Aorta (tissue), 5 donors: ENCODE measurements around the gene DENND1A. TPM values are rescaled to one million over a fixed set of nuclear protein-coding genes. Genes with fewer than 3 reads are reported as not detected.

Experiments
- ATAC-seq: fragments of 200-7000 bp; cut with Tn5 transposase; one replicate; pipeline ENCODE4 v1.9.1; 2022; ENCODE audit warnings: moderate library complexity; ENCODE audit not compliant: low FRiP score
- DNase-seq, 2 donors: peaks; one replicate each; pipeline ENCODE4 v3.0.0-alpha.2; 2020
- H3K27ac ChIP-seq, 2 donors: one replicate each; pipeline ENCODE4 v1.5.1; 2013; ENCODE audit warnings: low read length in 2 of 2, mild to moderate bottlenecking in 2 of 2, moderate library complexity in 2 of 2, control low read depth in 1 of 2, inconsistent platforms in 1 of 2, low read depth in 1 of 2
- H3K27me3 ChIP-seq, 2 donors: one replicate each; pipeline ENCODE4 v1.6.1; 2013; ENCODE audit warnings: control low read depth in 1 of 2, low read length in 1 of 2, mild to moderate bottlenecking in 1 of 2, moderate library complexity in 1 of 2; ENCODE audit not compliant: insufficient read depth in 2 of 2, control insufficient read depth in 1 of 2
- H3K36me3 ChIP-seq, 2 donors: one replicate each; pipeline ENCODE4 v1.6.1; 2013; ENCODE audit warnings: control low read depth in 1 of 2, low read length in 1 of 2, mild to moderate bottlenecking in 1 of 2; ENCODE audit not compliant: insufficient read depth in 2 of 2, control insufficient read depth in 1 of 2
- H3K4me1 ChIP-seq, 2 donors: one replicate each; pipeline ENCODE4 v1.6.1; 2013; ENCODE audit warnings: low read length in 2 of 2, control low read depth in 1 of 2, mild to moderate bottlenecking in 1 of 2, moderate library complexity in 1 of 2; ENCODE audit not compliant: insufficient read depth in 2 of 2, control insufficient read depth in 1 of 2
- H3K4me3 ChIP-seq, 2 donors: one replicate each; pipeline ENCODE4 v1.5.1; 2013; ENCODE audit warnings: low read length in 2 of 2, control low read depth in 1 of 2, mild to moderate bottlenecking in 1 of 2
- H3K9me3 ChIP-seq: one replicate; pipeline ENCODE4 v1.6.1; 2013; ENCODE audit warnings: mild to moderate bottlenecking, low read length; ENCODE audit not compliant: control insufficient read depth
- WGBS, 2 donors: extraction: QIAGEN DNeasy Blood & Tissue Kit; methylation state at CpG; one replicate each; pipeline ENCODE4 v1.1.7; 2013; 5-methylcytosine and 5-hydroxymethylcytosine counted together
- intact Hi-C, 2 donors: fragments of 100-400 bp; cut with DNase I; formaldehyde crosslinking; loops; one replicate each; pipeline versions ENCODE4 v1.14.2 to v1.15.0; 2022
- polyA plus RNA-seq, 2 donors: library from polyadenylated mRNA; stranded (reverse); fragments of 200-250 nt; gene quantifications; one replicate each; pipeline ENCODE4 v1.2.3, GENCODE V29; 2013
- total RNA-seq, 2 donors: library from RNA; stranded (reverse); fragmentation: NEBNext Ultra II Directional; extraction: Animal tissue kit (Norgen Biotek cat#: 25700); gene quantifications; one replicate each; pipeline ENCODE4 v1.2.1, GENCODE V29; 2021
- donor health status: healthy with polysubstance abuse.
- donor health status: Bipolar disorder and iron deficiency.
- donor health status: DM: no; HTN: no; CAD: no.
- donor health status: DM: no; HTN: no; CAD: no.
- donor health status: DM: yes; HTN: yes; CAD: no.

DENND1A gene
- total and polyA plus RNA-seq, 4 donors: 6.9 to 31.4 (median 15.3) TPM

GRCh38 chr9:123391946-123392345 is 538.0 kb downstream of the DENND1A start:
- Histone ChIP-seq H3K27ac (no peak overlapping the region), H3K9me3 (peaks cover 2% of the 10 kb centered on the region), H3K27me3 (no peaks in the 10 kb centered on the region), H3K4me1 (no peaks in the 10 kb centered on the region), H3K36me3 (no peaks in the 10 kb centered on the region), H3K4me3 (no peak overlapping the region)
- intact Hi-C loops: no loop called here
- DNase-seq: no peak
- 83 to 87% methylated on average over 28 of the region's 28 CpGs for WGBS, 2 donors
- ATAC-seq: no peak

- no peak overlapping the region for H3K4me3 ChIP-seq
- intact Hi-C loops: no loop called here
Measured at GRCh38 chr9:123391233-123391632, 538.7 kb downstream of the DENND1A start.

GRCh38 chr9:123390337-123391135 is 539.4 kb downstream of the DENND1A start:
- 81 to 86% methylated on average over 23 of the region's 23 CpGs for WGBS, 2 donors
- H3K9me3 ChIP-seq: peaks cover 2% of the 10 kb centered on the region
- DNase-seq (no peak), ATAC-seq (no peak)
- no peaks in the 10 kb centered on the region for H3K27me3 ChIP-seq
- intact Hi-C loops: no loop called here
- H3K36me3 ChIP-seq: no peaks in the 10 kb centered on the region
- no peaks in the 10 kb centered on the region for H3K4me1 ChIP-seq
- no peak overlapping the region for H3K4me3 ChIP-seq
- H3K27ac ChIP-seq: no peak overlapping the region

More at GRCh38 chr9:123391233-123391632, 538.7 kb downstream of the DENND1A start:
- Histone ChIP-seq H3K9me3 (peaks cover 2% of the 10 kb centered on the region), H3K27me3 (no peaks in the 10 kb centered on the region), H3K36me3 (no peaks in the 10 kb centered on the region), H3K4me1 (no peaks in the 10 kb centered on the region), H3K27ac (no peak overlapping the region)
- 83 to 96% methylated on average over 5 of the region's 5 CpGs for WGBS, 2 donors
- DNase-seq (no peak), ATAC-seq (no peak)

GRCh38 chr9:123389698-123390097 is 540.2 kb downstream of the DENND1A start:
- no peak overlapping the region for H3K27ac ChIP-seq
- no peak for DNase-seq
- no peak for ATAC-seq
- WGBS, 2 donors: 76 to 80% methylated on average over 12 of the region's 12 CpGs
- no peaks in the 10 kb centered on the region for H3K27me3 ChIP-seq
- intact Hi-C loops: no loop called here
- H3K4me1 ChIP-seq: no peaks in the 10 kb centered on the region
- no peak overlapping the region for H3K4me3 ChIP-seq
- no peaks in the 10 kb centered on the region for H3K36me3 ChIP-seq
- peaks cover 2% of the 10 kb centered on the region for H3K9me3 ChIP-seq

- H3K27me3 ChIP-seq: no peaks in the 10 kb centered on the region
- 75 to 77% methylated on average over 10 of the region's 10 CpGs for WGBS, 2 donors
- ATAC-seq (no peak), DNase-seq (no peak)
- peaks cover 2% of the 10 kb centered on the region for H3K9me3 ChIP-seq
- no peak overlapping the region for H3K4me3 ChIP-seq
- no peaks in the 10 kb centered on the region for H3K36me3 ChIP-seq
- no peak overlapping the region for H3K27ac ChIP-seq
- H3K4me1 ChIP-seq: no peaks in the 10 kb centered on the region
- intact Hi-C loops: no loop called here
Measured at GRCh38 chr9:123389070-123389469, 540.9 kb downstream of the DENND1A start.

- H3K4me3 ChIP-seq: no peak overlapping the region
- H3K36me3 ChIP-seq: no peaks in the 10 kb centered on the region
- no peaks in the 10 kb centered on the region for H3K27me3 ChIP-seq
- no peaks in the 10 kb centered on the region for H3K4me1 ChIP-seq
- no peaks in the 10 kb centered on the region for H3K9me3 ChIP-seq
- 82% methylated on average over 14 of the region's 14 CpGs for WGBS, 2 donors
- intact Hi-C loops: no loop called here
- H3K27ac ChIP-seq: no peak overlapping the region
- no peak for ATAC-seq
- no peak for DNase-seq
Measured at GRCh38 chr9:123387686-123388085, 542.2 kb downstream of the DENND1A start.

- Histone ChIP-seq H3K9me3 (no peaks in the 10 kb centered on the region), H3K27me3 (no peaks in the 10 kb centered on the region), H3K4me1 (no peaks in the 10 kb centered on the region), H3K36me3 (no peaks in the 10 kb centered on the region), H3K4me3 (no peak overlapping the region), H3K27ac (no peak overlapping the region)
- WGBS, 2 donors: 88 to 92% methylated on average over 27 of the region's 27 CpGs
- intact Hi-C loops: no loop called here
- DNase-seq (no peak), ATAC-seq (no peak)
Measured at GRCh38 chr9:123383512-123384170, 546.3 kb downstream of the DENND1A start.

GRCh38 chr9:123382653-123383511 is 547.0 kb downstream of the DENND1A start:
- no peak overlapping the region for H3K27ac ChIP-seq
- no peaks in the 10 kb centered on the region for H3K4me1 ChIP-seq
- DNase-seq (no peak), ATAC-seq (no peak)
- no peaks in the 10 kb centered on the region for H3K27me3 ChIP-seq
- no peaks in the 10 kb centered on the region for H3K9me3 ChIP-seq
- WGBS, 2 donors: 86 to 88% methylated on average over 27 of the region's 27 CpGs
- no peaks in the 10 kb centered on the region for H3K36me3 ChIP-seq
- intact Hi-C loops: no loop called here
- H3K4me3 ChIP-seq: no peak overlapping the region
